Measurements from ENCODE around the gene SRBD1.

Gene SRBD1

GRCh38 chr2:45469314-45470099 is 141.6 kb downstream of the SRBD1 start:
- H3K9ac ChIP-seq (ENCODE audit: low read depth, low read length) = no peak overlapping the region
- no peaks in the 10 kb centered on the region for H3K9me3 ChIP-seq (ENCODE audit: control insufficient read depth, insufficient read depth, low read length)
- peaks cover 29% of the 10 kb centered on the region for H3K4me1 ChIP-seq (ENCODE audit: insufficient read depth, low read length)
- H3K36me3 ChIP-seq (ENCODE audit: insufficient read depth, low read length) = no peaks in the 10 kb centered on the region; the same call in 1 of the 2 replicates

- Histone ChIP-seq H3K9ac (ENCODE audit: low read depth, low read length) (no peak overlapping the region), H3K36me3 (ENCODE audit: insufficient read depth, low read length) (no peaks in the 10 kb centered on the region; the same call in 1 of the 2 replicates), H3K4me1 (ENCODE audit: insufficient read depth, low read length) (peaks cover 39% of the 10 kb centered on the region), H3K9me3 (ENCODE audit: control insufficient read depth, insufficient read depth, low read length) (no peaks in the 10 kb centered on the region)
Observed at GRCh38 chr2:45468279-45468678, 142.8 kb downstream of the SRBD1 start.

GRCh38 chr2:45466053-45466452 is 145.0 kb downstream of the SRBD1 start:
- no peaks in the 10 kb centered on the region for H3K9me3 ChIP-seq (ENCODE audit: control insufficient read depth, insufficient read depth, low read length)
- no peaks in the 10 kb centered on the region; the same call in 1 of the 2 replicates for H3K36me3 ChIP-seq (ENCODE audit: insufficient read depth, low read length)
- no peak overlapping the region for H3K9ac ChIP-seq (ENCODE audit: low read depth, low read length)
- H3K4me1 ChIP-seq (ENCODE audit: insufficient read depth, low read length) = peaks cover 39% of the 10 kb centered on the region

GRCh38 chr2:45460825-45461224 is 150.2 kb downstream of the SRBD1 start:
- H3K9me3 ChIP-seq (ENCODE audit: control insufficient read depth, insufficient read depth, low read length) = no peaks in the 10 kb centered on the region
- no peaks in the 10 kb centered on the region for H3K36me3 ChIP-seq (ENCODE audit: insufficient read depth, low read length)
- H3K9ac ChIP-seq (ENCODE audit: low read depth, low read length) = no peak overlapping the region
- H3K4me1 ChIP-seq (ENCODE audit: insufficient read depth, low read length) = peaks cover 34% of the 10 kb centered on the region

- Histone ChIP-seq H3K9me3 (ENCODE audit: control insufficient read depth, insufficient read depth, low read length) (no peaks in the 10 kb centered on the region), H3K9ac (ENCODE audit: low read depth, low read length) (no peak overlapping the region), H3K36me3 (ENCODE audit: insufficient read depth, low read length) (no peaks in the 10 kb centered on the region), H3K4me1 (ENCODE audit: insufficient read depth, low read length) (peaks cover 25% of the 10 kb centered on the region)
Observed at GRCh38 chr2:45459860-45460259, 151.2 kb downstream of the SRBD1 start.

- Histone ChIP-seq H3K4me1 (ENCODE audit: insufficient read depth, low read length) (peaks cover 20% of the 10 kb centered on the region), H3K36me3 (ENCODE audit: insufficient read depth, low read length) (no peaks in the 10 kb centered on the region), H3K9ac (ENCODE audit: low read depth, low read length) (no peak overlapping the region), H3K9me3 (ENCODE audit: control insufficient read depth, insufficient read depth, low read length) (no peaks in the 10 kb centered on the region)
Observed at GRCh38 chr2:45458909-45459563, 152.0 kb downstream of the SRBD1 start.

- no peaks in the 10 kb centered on the region for H3K9me3 ChIP-seq (ENCODE audit: control insufficient read depth, insufficient read depth, low read length)
- no peak overlapping the region for H3K9ac ChIP-seq (ENCODE audit: low read depth, low read length)
- peaks cover 14% of the 10 kb centered on the region for H3K4me1 ChIP-seq (ENCODE audit: insufficient read depth, low read length)
- H3K36me3 ChIP-seq (ENCODE audit: insufficient read depth, low read length) = no peaks in the 10 kb centered on the region
Observed at GRCh38 chr2:45457211-45457945, 153.7 kb downstream of the SRBD1 start.

GRCh38 chr2:45452866-45453265 is 158.2 kb downstream of the SRBD1 start:
- no peak overlapping the region for H3K9ac ChIP-seq (ENCODE audit: low read depth, low read length)

GRCh38 chr2:45450634-45451033 is 160.4 kb downstream of the SRBD1 start:
- no peak overlapping the region for H3K9ac ChIP-seq (ENCODE audit: low read depth, low read length)
- H3K36me3 ChIP-seq (ENCODE audit: insufficient read depth, low read length) = no peaks in the 10 kb centered on the region
- H3K9me3 ChIP-seq (ENCODE audit: control insufficient read depth, insufficient read depth, low read length) = no peaks in the 10 kb centered on the region; the same call in 1 of the 2 replicates
- no peaks in the 10 kb centered on the region for H3K4me1 ChIP-seq (ENCODE audit: insufficient read depth, low read length)

More at GRCh38 chr2:45452866-45453265, 158.2 kb downstream of the SRBD1 start:
- Histone ChIP-seq H3K36me3 (ENCODE audit: insufficient read depth, low read length) (no peaks in the 10 kb centered on the region), H3K9me3 (ENCODE audit: control insufficient read depth, insufficient read depth, low read length) (no peaks in the 10 kb centered on the region; the same call in 1 of the 2 replicates), H3K4me1 (ENCODE audit: insufficient read depth, low read length) (no peaks in the 10 kb centered on the region)

- no peaks in the 10 kb centered on the region for H3K4me1 ChIP-seq (ENCODE audit: insufficient read depth, low read length)
- H3K9ac ChIP-seq (ENCODE audit: low read depth, low read length) = no peak overlapping the region
- H3K36me3 ChIP-seq (ENCODE audit: insufficient read depth, low read length) = no peaks in the 10 kb centered on the region
- H3K9me3 ChIP-seq (ENCODE audit: control insufficient read depth, insufficient read depth, low read length) = no peaks in the 10 kb centered on the region; the same call in 1 of the 2 replicates
Observed at GRCh38 chr2:45448217-45448616, 162.8 kb downstream of the SRBD1 start.

GRCh38 chr2:45446016-45446415 is 165.1 kb downstream of the SRBD1 start:
- Histone ChIP-seq H3K9me3 (ENCODE audit: control insufficient read depth, insufficient read depth, low read length) (no peaks in the 10 kb centered on the region; the same call in 1 of the 2 replicates), H3K4me1 (ENCODE audit: insufficient read depth, low read length) (no peaks in the 10 kb centered on the region), H3K36me3 (ENCODE audit: insufficient read depth, low read length) (no peaks in the 10 kb centered on the region), H3K9ac (ENCODE audit: low read depth, low read length) (no peak overlapping the region)

- Histone ChIP-seq H3K4me1 (ENCODE audit: insufficient read depth, low read length) (no peaks in the 10 kb centered on the region), H3K9me3 (ENCODE audit: control insufficient read depth, insufficient read depth, low read length) (no peaks in the 10 kb centered on the region; the same call in 1 of the 2 replicates), H3K9ac (ENCODE audit: low read depth, low read length) (no peak overlapping the region), H3K36me3 (ENCODE audit: insufficient read depth, low read length) (no peaks in the 10 kb centered on the region)
Observed at GRCh38 chr2:45445037-45445436, 166.0 kb downstream of the SRBD1 start.

GRCh38 chr2:45443012-45443411 is 168.1 kb downstream of the SRBD1 start:
- Histone ChIP-seq H3K36me3 (ENCODE audit: insufficient read depth, low read length) (no peaks in the 10 kb centered on the region), H3K9me3 (ENCODE audit: control insufficient read depth, insufficient read depth, low read length) (no peaks in the 10 kb centered on the region; the same call in 1 of the 2 replicates), H3K4me1 (ENCODE audit: insufficient read depth, low read length) (no peaks in the 10 kb centered on the region), H3K9ac (ENCODE audit: low read depth, low read length) (no peak overlapping the region)

- no peak overlapping the region for H3K9ac ChIP-seq (ENCODE audit: low read depth, low read length)
- no peaks in the 10 kb centered on the region for H3K9me3 ChIP-seq (ENCODE audit: control insufficient read depth, insufficient read depth, low read length)
- no peaks in the 10 kb centered on the region for H3K36me3 ChIP-seq (ENCODE audit: insufficient read depth, low read length)
- H3K4me1 ChIP-seq (ENCODE audit: insufficient read depth, low read length) = no peaks in the 10 kb centered on the region
Observed at GRCh38 chr2:45442026-45442425, 169.0 kb downstream of the SRBD1 start.

Measured in ES-I3 (cell line).